HG03108 (cell line): ENCODE measurements around the gene AQR.

Source experiments
- ATAC-seq: cut with Tn5 transposase; IDR thresholded peaks from one replicate; pipeline ENCODE4 v1.9.1; 2021; ENCODE audit warnings: moderate library complexity; ENCODE audit not compliant: unreplicated experiment

AQR gene

DNA sequence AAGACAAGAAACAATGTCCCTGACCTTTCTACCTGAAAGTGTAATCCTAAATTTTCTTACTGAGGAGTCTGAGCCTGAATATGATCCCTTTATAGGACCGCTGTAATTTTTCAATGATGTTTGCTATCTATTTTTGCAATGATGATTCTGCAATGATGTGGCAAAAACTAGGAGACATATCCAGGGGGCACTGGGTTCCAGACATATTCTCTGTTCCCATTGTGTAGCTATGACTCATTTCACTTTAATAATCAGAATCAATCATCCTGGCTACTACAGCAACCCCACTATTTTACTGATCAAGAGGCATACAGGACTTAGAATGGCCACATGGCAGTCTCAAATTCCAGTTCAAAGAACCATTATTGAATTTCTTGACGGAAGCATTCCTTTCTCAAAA is 85.9 kb downstream of the AQR start:
- no peak for ATAC-seq

- ATAC-seq: no peak
Observed at GRCh38 chr15:34883042-34883441, 86.5 kb downstream of the AQR start.

GRCh38 chr15:34879107-34879506 is 90.4 kb downstream of the AQR start:
- ATAC-seq: no peak

DNA sequence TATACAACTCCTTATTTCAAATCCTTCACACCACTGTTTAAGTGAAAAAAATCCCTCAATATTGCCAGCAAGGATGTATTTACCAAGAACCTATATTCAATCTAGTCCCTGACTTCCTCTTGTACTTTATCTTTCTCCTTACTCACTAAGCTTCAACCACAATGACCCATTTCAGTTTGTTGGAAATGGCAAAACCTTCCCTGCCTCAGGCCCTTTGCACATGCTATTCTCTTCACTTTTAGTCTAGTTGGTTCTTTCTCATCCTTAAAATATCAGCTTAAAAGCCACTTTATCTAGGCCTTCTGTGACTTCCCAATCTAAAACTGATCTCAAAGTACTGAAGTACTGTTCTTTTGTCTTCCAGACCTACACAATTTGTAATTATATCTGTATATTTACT is 92.9 kb downstream of the AQR start:
- no peak for ATAC-seq

GRCh38 chr15:34869110-34869509 is 100.4 kb downstream of the AQR start:
- ATAC-seq: no peak

- ATAC-seq: no peak
Observed at GRCh38 chr15:34865531-34865930, 104.0 kb downstream of the AQR start.

- ATAC-seq: no peak
Observed at GRCh38 chr15:34861214-34861613, 108.3 kb downstream of the AQR start.

- no peak for ATAC-seq
Observed at GRCh38 chr15:34855893-34856292, 113.6 kb downstream of the AQR start.

GRCh38 chr15:34855413-34855812 is 114.1 kb downstream of the AQR start:
- no peak for ATAC-seq

DNA sequence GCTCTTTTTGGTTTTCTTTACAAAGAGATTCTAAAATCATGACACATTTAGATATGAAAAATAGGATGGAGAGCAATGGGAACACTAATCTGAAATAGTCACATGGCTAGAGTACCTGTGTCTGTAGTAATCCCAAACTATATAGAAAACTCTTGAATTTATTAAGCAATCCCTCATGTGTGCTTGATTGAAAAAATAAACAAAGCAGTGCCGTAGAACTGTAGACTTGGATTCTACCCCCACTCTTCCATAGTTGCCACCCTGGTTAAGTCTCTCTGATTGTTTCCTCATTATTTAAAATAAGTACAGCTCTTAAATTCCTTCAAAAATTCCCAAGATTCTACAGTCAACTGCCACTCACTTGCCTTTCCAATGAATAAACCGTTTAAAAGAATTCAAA is 115.3 kb downstream of the AQR start:
- no peak for ATAC-seq

DNA sequence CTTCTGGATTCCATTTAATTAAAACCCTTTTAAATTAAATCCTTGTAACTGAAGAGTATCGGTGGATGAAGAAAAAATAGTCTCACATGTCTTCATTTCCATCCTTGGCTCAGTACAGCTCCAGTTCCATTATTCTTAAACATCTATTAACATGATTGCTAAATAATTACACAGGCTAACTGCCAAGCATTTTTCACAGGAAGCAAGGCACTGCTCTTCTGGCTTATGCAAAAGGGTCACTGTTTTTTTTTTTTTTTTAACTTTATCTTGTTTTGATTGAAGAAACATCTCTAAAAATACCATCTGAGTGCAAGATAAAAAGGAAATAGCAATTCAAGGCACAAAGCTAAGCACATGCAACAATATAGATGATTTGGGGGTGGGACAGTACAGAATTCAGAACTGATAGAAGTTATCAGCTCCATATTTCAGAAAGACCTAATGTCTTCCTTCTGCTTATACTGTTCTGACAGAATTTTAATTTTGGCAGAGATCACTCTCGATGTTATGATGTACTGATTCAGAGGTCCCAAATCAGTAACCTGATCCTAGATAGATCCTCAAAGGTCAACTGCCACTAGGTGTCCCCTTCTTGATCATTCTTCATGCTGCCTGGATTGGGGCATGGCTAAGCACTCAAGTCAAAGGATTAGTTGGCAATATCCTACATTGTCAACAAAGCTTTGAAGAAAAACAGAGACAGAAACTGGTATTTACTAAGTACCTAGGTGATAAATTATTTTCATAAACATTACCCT is 116.4 kb downstream of the AQR start:
- ATAC-seq: no peak

GRCh38 chr15:34851751-34852150 is 117.8 kb downstream of the AQR start:
- no peak for ATAC-seq

GRCh38 chr15:34851007-34851406 is 118.5 kb downstream of the AQR start:
- no peak for ATAC-seq

GRCh38 chr15:34850121-34850520 is 119.4 kb downstream of the AQR start:
- ATAC-seq: no peak

- no peak for ATAC-seq
Observed at GRCh38 chr15:34849364-34849959, 120.1 kb downstream of the AQR start.

GRCh38 chr15:34847598-34847997 is 121.9 kb downstream of the AQR start:
- no peak for ATAC-seq

GRCh38 chr15:34841262-34841725 is 128.2 kb downstream of the AQR start:
- no peak for ATAC-seq

GRCh38 chr15:34838282-34838681 is 131.3 kb downstream of the AQR start:
- no peak for ATAC-seq

GRCh38 chr15:34837246-34838016 is 132.1 kb downstream of the AQR start:
- ATAC-seq: no peak

- no peak for ATAC-seq
Observed at GRCh38 chr15:34828145-34828911, 141.2 kb downstream of the AQR start.

GRCh38 chr15:34821831-34822230 is 147.7 kb downstream of the AQR start:
- no peak for ATAC-seq
